Fibroblast of lung (primary cell): Measurements from ENCODE around the gene TRIM8. TPM values are rescaled to one million over a fixed set of nuclear protein-coding genes. Genes with fewer than 3 reads are reported as not detected.

Experiments
- DNase-seq, 2 donors: peaks; one replicate each; pipeline versions ENCODE4 v3.0.0 to v3.0.0-alpha.2; 2010; ENCODE audit warnings: low read depth in 2 of 2
- H2AFZ ChIP-seq: 2 replicates; pipeline ENCODE4 v1.5.1; 2012; ENCODE audit warnings: low read length, control low read depth, inconsistent platforms
- H3K27ac ChIP-seq: 2 replicates; pipeline ENCODE4 v1.5.1; 2011; ENCODE audit warnings: low read length, control low read depth; ENCODE audit not compliant: insufficient read depth
- H3K27me3 ChIP-seq: 2 replicates; pipeline ENCODE4 v1.5.1; 2011; ENCODE audit warnings: mild to moderate bottlenecking, low read length; ENCODE audit not compliant: control insufficient read depth, insufficient read depth
- H3K36me3 ChIP-seq: 2 replicates; pipeline ENCODE4 v1.5.1; 2011; ENCODE audit warnings: low read length; ENCODE audit not compliant: control insufficient read depth, insufficient read depth
- H3K4me1 ChIP-seq: 2 replicates; pipeline ENCODE4 v1.5.1; 2011; ENCODE audit warnings: low read length; ENCODE audit not compliant: control insufficient read depth, insufficient read depth; ENCODE audit errors: extremely low read depth
- H3K4me2 ChIP-seq: 2 replicates; pipeline ENCODE4 v1.5.1; 2011; ENCODE audit warnings: low read length, control low read depth; ENCODE audit not compliant: insufficient read depth; ENCODE audit errors: extremely low read depth
- H3K4me3 ChIP-seq, 4 experiments: fragments of 200-600 bp in 1 of 4; sonication (generic) in 1 of 4; replicated peaks in 1 of 4; 2 replicates each; pipeline ENCODE4 v1.5.1; 2011 to 2016; ENCODE audit warnings: low read length in 4 of 4, low read depth in 3 of 4, mild to moderate bottlenecking in 3 of 4, control low read depth in 2 of 4, inconsistent platforms in 1 of 4, mixed read lengths in 1 of 4; ENCODE audit not compliant: insufficient read depth in 1 of 4; ENCODE audit errors: control extremely low read depth in 1 of 4
- H3K79me2 ChIP-seq: 2 replicates; pipeline ENCODE4 v1.5.1; 2012; ENCODE audit warnings: mild to moderate bottlenecking, low read length, inconsistent platforms; ENCODE audit not compliant: control insufficient read depth, insufficient read depth
- H3K9ac ChIP-seq: 2 replicates; pipeline ENCODE4 v1.5.1; 2011; ENCODE audit warnings: mild to moderate bottlenecking, low read length, control low read depth; ENCODE audit not compliant: insufficient read depth
- H3K9me3 ChIP-seq: 2 replicates; pipeline ENCODE4 v1.5.1; 2012; ENCODE audit warnings: low read depth, low read length; ENCODE audit not compliant: control insufficient read depth, insufficient read depth
- H4K20me1 ChIP-seq: 2 replicates; pipeline ENCODE4 v1.5.1; 2011; ENCODE audit warnings: low read length; ENCODE audit not compliant: control insufficient read depth, insufficient read depth; ENCODE audit errors: extremely low read depth
- CTCF ChIP-seq, 2 donors: IDR thresholded peaks in 1 of 2; conservative IDR thresholded peaks in 1 of 2; 1 replicate in 1 of 2; 2 replicates in 1 of 2; pipeline ENCODE4 v1.5.1; 2011 to 2012; ENCODE audit warnings: low read length in 2 of 2, control low read depth in 1 of 2, inconsistent platforms in 1 of 2, low read depth in 1 of 2, mild to moderate bottlenecking in 1 of 2
- EZH2 ChIP-seq: IDR thresholded peaks from 2 replicates; pipeline ENCODE4 v1.5.1; 2012; ENCODE audit warnings: low read length, control low read depth, mild to moderate bottlenecking; ENCODE audit errors: missing control alignments
- polyA plus RNA-seq, 2 donors: library from polyadenylated mRNA; depleted of rRNA in 1 of 2; stranded (reverse) in 1 of 2; unstranded in 1 of 2; fragments of >200 nt; gene quantifications; 2 replicates each; pipeline ENCODE4 v1.2.1, GENCODE V29; 2011 to 2012; ENCODE audit warnings: missing spikeins in 1 of 2
- total RNA-seq: library from RNA; depleted of rRNA; stranded (reverse); fragments of >200 nt; gene quantifications from 2 replicates; pipeline ENCODE4 v1.2.1, GENCODE V29; 2014

TRIM8 gene
- total and polyA plus RNA-seq, 2 donors (not counting 1 experiment from before 2014, with no cell fraction given): 93.2 to 143 TPM

- no peak overlapping the region for H3K4me3 ChIP-seq
- H3K4me2 ChIP-seq: no peak overlapping the region
- no peaks in the 10 kb centered on the region for H3K79me2 ChIP-seq
- H4K20me1 ChIP-seq: no peaks in the 10 kb centered on the region
- peaks cover 1% of the 10 kb centered on the region for H3K36me3 ChIP-seq
- DNase-seq: no peak
- no peak overlapping the region for H2AFZ ChIP-seq
- H3K9me3 ChIP-seq: no peaks in the 10 kb centered on the region
- no peaks in the 10 kb centered on the region for H3K4me1 ChIP-seq
- TF ChIP-seq CTCF (conservative IDR thresholded peaks at IDR 0.05 in 1 of 2, IDR thresholded peaks at IDR 0.05 in 1 of 2; ENCODE audit: low read depth in 1 of 2, low read length in 2 of 2): no peak
- TF ChIP-seq EZH2: no peak
- no peaks in the 10 kb centered on the region for H3K27me3 ChIP-seq
- no peak overlapping the region for H3K27ac ChIP-seq
- no peak overlapping the region for H3K9ac ChIP-seq
These were observed 54.6 kb downstream of the TRIM8 start for GRCh38 chr10:102698894-102699293.

- Histone ChIP-seq H3K9me3 (no peaks in the 10 kb centered on the region), H2AFZ (no peak overlapping the region), H3K9ac (no peak overlapping the region), H3K27ac (no peak overlapping the region), H3K4me3 (no peak overlapping the region), H4K20me1 (no peaks in the 10 kb centered on the region), H3K79me2 (peaks cover 5% of the 10 kb centered on the region), H3K36me3 (peaks cover 1% of the 10 kb centered on the region), H3K4me1 (peaks cover 8% of the 10 kb centered on the region), H3K27me3 (no peaks in the 10 kb centered on the region), H3K4me2 (no peak overlapping the region)
- no peak for DNase-seq
- TF ChIP-seq EZH2 (no peak), CTCF (conservative IDR thresholded peaks at IDR 0.05 in 1 of 2, IDR thresholded peaks at IDR 0.05 in 1 of 2; ENCODE audit: low read depth in 1 of 2, low read length in 2 of 2) (no peak)
These were observed 57.0 kb downstream of the TRIM8 start for GRCh38 chr10:102701272-102701671.

GRCh38 chr10:102701796-102702195, 57.5 kb downstream of the TRIM8 start:
- no peak overlapping the region for H2AFZ ChIP-seq
- TF ChIP-seq EZH2: no peak
- TF ChIP-seq CTCF (conservative IDR thresholded peaks at IDR 0.05 in 1 of 2, IDR thresholded peaks at IDR 0.05 in 1 of 2; ENCODE audit: low read depth in 1 of 2, low read length in 2 of 2): no peak
- peaks cover 9% of the 10 kb centered on the region for H3K79me2 ChIP-seq
- no peak overlapping the region for H3K4me2 ChIP-seq
- H3K4me3 ChIP-seq: no peak overlapping the region
- no peaks in the 10 kb centered on the region for H4K20me1 ChIP-seq
- peaks cover 1% of the 10 kb centered on the region for H3K36me3 ChIP-seq
- H3K4me1 ChIP-seq: peaks cover 8% of the 10 kb centered on the region
- no peak overlapping the region for H3K9ac ChIP-seq
- H3K27me3 ChIP-seq: no peaks in the 10 kb centered on the region
- H3K27ac ChIP-seq: no peak overlapping the region
- H3K9me3 ChIP-seq: no peaks in the 10 kb centered on the region
- no peak for DNase-seq
